A549 (cell line): ENCODE data around the gene TMEM126B.
"Not testable (repeated sequence)": the region's sequence is repeated elsewhere in the genome, so short reads cannot be mapped to it uniquely, and the experiment has no call there.

ENCODE experiments used
- HOXA7 ChIP-seq: fragments of 250-450 bp; sonication (Bioruptor Pico); IDR thresholded peaks from 2 replicates; pipeline ENCODE4 v1.5.0; 2020; ENCODE audit warnings: mild to moderate bottlenecking, moderate library complexity
- JUN ChIP-seq, 2 experiments: fragments of >200 bp; sonication (Bioruptor Twin); formaldehyde crosslinking; IDR thresholded peaks; 2 replicates in 1 of 2; 3 replicates in 1 of 2; pipeline ENCODE4 v1.6.1; 2016 to 2017
- POLR2A ChIP-seq: IDR thresholded peaks from 2 replicates; pipeline ENCODE4 v1.6.1; 2012; ENCODE audit warnings: mild to moderate bottlenecking, low read length
- POLR2AphosphoS2 ChIP-seq: conservative IDR thresholded peaks from 2 replicates; pipeline ENCODE4 v1.6.1; 2012; ENCODE audit warnings: low read length, improper control_type of control experiment, inconsistent platforms
- ZNF302 ChIP-seq: fragments of 250-450 bp; sonication (Bioruptor Pico); IDR thresholded peaks from 2 replicates; pipeline ENCODE4 v1.9.0; 2021; ENCODE audit warnings: inconsistent platforms, mild to moderate bottlenecking, moderate library complexity
- TF ChIP-seq, protein P1 (sequence below): fragments of 200-600 bp; sonication (generic); IDR thresholded peaks from 2 replicates; pipeline ENCODE4 v1.6.1; 2016; ENCODE audit warnings: antibody characterized with exemption, mild to moderate bottlenecking, moderate library complexity
- TF ChIP-seq, protein P2 (sequence below): fragments of >200 bp; sonication (Bioruptor Twin); formaldehyde crosslinking; IDR thresholded peaks from 3 replicates; pipeline ENCODE4 v1.5.1; 2016

GRCh38 chr11:85611643-85612042 lies 16.8 kb upstream of the TMEM126B start:
- TF ChIP-seq POLR2AphosphoS2; POLR2A; ZNF302 (CRISPR knock-in tag); JUN (IDR thresholded peaks at IDR 0.05); HOXA7 (CRISPR knock-in tag): not testable (repeated sequence)
- TF ChIP-seq, protein P1, sequence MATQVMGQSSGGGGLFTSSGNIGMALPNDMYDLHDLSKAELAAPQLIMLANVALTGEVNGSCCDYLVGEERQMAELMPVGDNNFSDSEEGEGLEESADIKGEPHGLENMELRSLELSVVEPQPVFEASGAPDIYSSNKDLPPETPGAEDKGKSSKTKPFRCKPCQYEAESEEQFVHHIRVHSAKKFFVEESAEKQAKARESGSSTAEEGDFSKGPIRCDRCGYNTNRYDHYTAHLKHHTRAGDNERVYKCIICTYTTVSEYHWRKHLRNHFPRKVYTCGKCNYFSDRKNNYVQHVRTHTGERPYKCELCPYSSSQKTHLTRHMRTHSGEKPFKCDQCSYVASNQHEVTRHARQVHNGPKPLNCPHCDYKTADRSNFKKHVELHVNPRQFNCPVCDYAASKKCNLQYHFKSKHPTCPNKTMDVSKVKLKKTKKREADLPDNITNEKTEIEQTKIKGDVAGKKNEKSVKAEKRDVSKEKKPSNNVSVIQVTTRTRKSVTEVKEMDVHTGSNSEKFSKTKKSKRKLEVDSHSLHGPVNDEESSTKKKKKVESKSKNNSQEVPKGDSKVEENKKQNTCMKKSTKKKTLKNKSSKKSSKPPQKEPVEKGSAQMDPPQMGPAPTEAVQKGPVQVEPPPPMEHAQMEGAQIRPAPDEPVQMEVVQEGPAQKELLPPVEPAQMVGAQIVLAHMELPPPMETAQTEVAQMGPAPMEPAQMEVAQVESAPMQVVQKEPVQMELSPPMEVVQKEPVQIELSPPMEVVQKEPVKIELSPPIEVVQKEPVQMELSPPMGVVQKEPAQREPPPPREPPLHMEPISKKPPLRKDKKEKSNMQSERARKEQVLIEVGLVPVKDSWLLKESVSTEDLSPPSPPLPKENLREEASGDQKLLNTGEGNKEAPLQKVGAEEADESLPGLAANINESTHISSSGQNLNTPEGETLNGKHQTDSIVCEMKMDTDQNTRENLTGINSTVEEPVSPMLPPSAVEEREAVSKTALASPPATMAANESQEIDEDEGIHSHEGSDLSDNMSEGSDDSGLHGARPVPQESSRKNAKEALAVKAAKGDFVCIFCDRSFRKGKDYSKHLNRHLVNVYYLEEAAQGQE: not testable (repeated sequence)
- TF ChIP-seq, protein P2, sequence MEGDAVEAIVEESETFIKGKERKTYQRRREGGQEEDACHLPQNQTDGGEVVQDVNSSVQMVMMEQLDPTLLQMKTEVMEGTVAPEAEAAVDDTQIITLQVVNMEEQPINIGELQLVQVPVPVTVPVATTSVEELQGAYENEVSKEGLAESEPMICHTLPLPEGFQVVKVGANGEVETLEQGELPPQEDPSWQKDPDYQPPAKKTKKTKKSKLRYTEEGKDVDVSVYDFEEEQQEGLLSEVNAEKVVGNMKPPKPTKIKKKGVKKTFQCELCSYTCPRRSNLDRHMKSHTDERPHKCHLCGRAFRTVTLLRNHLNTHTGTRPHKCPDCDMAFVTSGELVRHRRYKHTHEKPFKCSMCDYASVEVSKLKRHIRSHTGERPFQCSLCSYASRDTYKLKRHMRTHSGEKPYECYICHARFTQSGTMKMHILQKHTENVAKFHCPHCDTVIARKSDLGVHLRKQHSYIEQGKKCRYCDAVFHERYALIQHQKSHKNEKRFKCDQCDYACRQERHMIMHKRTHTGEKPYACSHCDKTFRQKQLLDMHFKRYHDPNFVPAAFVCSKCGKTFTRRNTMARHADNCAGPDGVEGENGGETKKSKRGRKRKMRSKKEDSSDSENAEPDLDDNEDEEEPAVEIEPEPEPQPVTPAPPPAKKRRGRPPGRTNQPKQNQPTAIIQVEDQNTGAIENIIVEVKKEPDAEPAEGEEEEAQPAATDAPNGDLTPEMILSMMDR: not testable (repeated sequence)
